Activated CD4-positive, alpha-beta memory T cell treated with anti-CD3 and anti-CD28 coated beads, Interleukin-2, amount 10 ng/mL, durations not matched to agents 7 days and 5 days (primary cell): ENCODE data around the gene DLGAP5. TPM values are rescaled to one million over a fixed set of nuclear protein-coding genes. Genes with fewer than 3 reads are reported as not detected.

Experiments
- CTCF ChIA-PET: fragments of 350-600 bp; sonication (Branson Sonifier 250); formaldehyde crosslinking; loops from one replicate; lab custom pipeline; 2021; ENCODE audit warnings: antibody characterized with exemption, inconsistent platforms; lab: Charles Lee
- POLR2A ChIA-PET: fragments of 350-600 bp; sonication (Branson Sonifier 250); formaldehyde crosslinking; loops from one replicate; lab custom pipeline; 2021; ENCODE audit warnings: antibody characterized with exemption; lab: Charles Lee
- DNase-seq: peaks from one replicate; pipeline ENCODE4 v3.0.0-alpha.2; 2020
- H3K27ac Mint-ChIP-seq: one replicate; pipeline ENCODE4 v1.8.0; 2021; ENCODE audit warnings: mild to moderate bottlenecking, mixed read lengths
- H3K27me3 Mint-ChIP-seq: one replicate; pipeline ENCODE4 v1.8.0; 2021; ENCODE audit warnings: mixed read lengths
- H3K36me3 Mint-ChIP-seq: one replicate; pipeline ENCODE4 v1.8.0; 2021; ENCODE audit warnings: low read depth, mixed read lengths
- H3K4me1 Mint-ChIP-seq: one replicate; pipeline ENCODE4 v1.8.0; 2021; ENCODE audit warnings: mixed read lengths
- H3K4me3 Mint-ChIP-seq: one replicate; pipeline ENCODE4 v1.8.0; 2021; ENCODE audit warnings: mild to moderate bottlenecking, mixed read lengths
- H3K9me3 Mint-ChIP-seq: one replicate; pipeline ENCODE4 v1.8.0; 2021; ENCODE audit warnings: mixed read lengths
- total RNA-seq, 2 experiments: library from RNA; stranded (reverse); gene quantifications; one replicate each; pipeline ENCODE4 v1.2.3, GENCODE V29; 2021

Gene DLGAP5
- total RNA-seq, 2 experiments from 2014 or later = 89.7 to 95.8 TPM

DNA sequence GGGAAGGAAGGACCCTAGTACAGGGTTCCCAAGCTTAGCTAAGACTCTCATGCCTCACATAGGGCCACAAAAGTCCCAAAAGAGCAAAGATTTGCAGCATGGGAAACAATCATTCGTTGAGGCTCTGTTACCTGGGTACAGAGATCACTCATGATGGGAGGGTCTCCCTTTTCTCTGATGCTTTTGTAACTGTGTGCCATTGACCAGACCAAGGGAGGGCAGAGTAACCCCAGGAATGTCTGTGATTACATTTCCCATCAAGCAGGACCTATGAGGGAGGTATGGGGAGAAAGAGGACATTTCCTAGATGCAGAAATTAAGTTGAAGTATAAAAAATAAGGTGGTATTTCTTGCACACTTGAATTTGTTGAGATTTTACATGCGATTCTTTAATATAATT, 16.4 kb upstream of the DLGAP5 start:
- Mint-ChIP-seq H3K9me3 (no peaks in the 10 kb centered on the region), H3K27ac (no peak overlapping the region), H3K4me3 (no peak overlapping the region), H3K4me1 (no peaks in the 10 kb centered on the region), H3K27me3 (peaks cover 12% of the 10 kb centered on the region), H3K36me3 (no peaks in the 10 kb centered on the region)
- DNase-seq = no peak
- ChIA-PET CTCF (interaction anchor here (0.6 to 1.4 kb wide), 3 partner anchors 63 to 146 kb away, joined by 3 to 4 read pairs (median 3); no protein-coding TSS in a partner anchor), POLR2A (interaction anchor here (0.5 kb wide), 1 partner anchor 10 kb away, joined by 3 read pairs; no protein-coding TSS in a partner anchor)

GRCh38 chr14:55206175-55206693, 14.8 kb upstream of the DLGAP5 start:
- Mint-ChIP-seq H3K4me1 (no peaks in the 10 kb centered on the region), H3K4me3 (no peak overlapping the region), H3K36me3 (no peaks in the 10 kb centered on the region), H3K27me3 (peaks cover 11% of the 10 kb centered on the region), H3K27ac (no peak overlapping the region), H3K9me3 (no peaks in the 10 kb centered on the region)
- CTCF ChIA-PET = no interaction called here
- POLR2A ChIA-PET = no interaction called here
- DNase-seq = no peak

GRCh38 chr14:55201219-55202101, 10.1 kb upstream of the DLGAP5 start:
- CTCF ChIA-PET = interaction anchor here (2.5 kb wide), 1 partner anchor 10 kb away, joined by 8 read pairs; the partner anchor contains the start of gene DLGAP5
- no peaks in the 10 kb centered on the region for H3K9me3 Mint-ChIP-seq

GRCh38 chr14:55200651-55201050, 9.3 kb upstream of the DLGAP5 start:
- no peaks in the 10 kb centered on the region for H3K36me3 Mint-ChIP-seq
- CTCF ChIA-PET = interaction anchor here (0.8 to 2.5 kb wide), 3 partner anchors 9 to 111 kb away, joined by 3 to 8 read pairs (median 3); partner anchors contain the start of gene DLGAP5
- H3K4me1 Mint-ChIP-seq = no peaks in the 10 kb centered on the region
- H3K9me3 Mint-ChIP-seq = no peaks in the 10 kb centered on the region
- POLR2A ChIA-PET = interaction anchor here (1.1 to 1.8 kb wide), 2 partner anchors 9 to 12 kb away, joined by 5 to 6 read pairs; partner anchors contain the start of gene DLGAP5
- no peak overlapping the region for H3K4me3 Mint-ChIP-seq
- DNase-seq = no peak
- H3K27ac Mint-ChIP-seq = no peak overlapping the region
- H3K27me3 Mint-ChIP-seq = peaks cover 11% of the 10 kb centered on the region

More at GRCh38 chr14:55201219-55202101, 10.1 kb upstream of the DLGAP5 start:
- no peak overlapping the region for H3K4me3 Mint-ChIP-seq
- H3K27me3 Mint-ChIP-seq = peaks cover 6% of the 10 kb centered on the region
- DNase-seq = no peak
- H3K4me1 Mint-ChIP-seq = no peaks in the 10 kb centered on the region
- no peak overlapping the region for H3K27ac Mint-ChIP-seq
- POLR2A ChIA-PET = interaction anchor here (1.1 to 1.8 kb wide), 3 partner anchors 9 to 12 kb away, joined by 3 to 6 read pairs (median 5); partner anchors contain the start of gene DLGAP5
- no peaks in the 10 kb centered on the region for H3K36me3 Mint-ChIP-seq

GRCh38 chr14:55198749-55199148, 7.4 kb upstream of the DLGAP5 start:
- Mint-ChIP-seq H3K9me3 (no peaks in the 10 kb centered on the region), H3K4me1 (no peaks in the 10 kb centered on the region), H3K4me3 (no peak overlapping the region), H3K27ac (no peak overlapping the region), H3K36me3 (no peaks in the 10 kb centered on the region), H3K27me3 (peaks cover 11% of the 10 kb centered on the region)
- ChIA-PET POLR2A (interaction anchor here (1.5 kb wide), 1 partner anchor 9 kb away, joined by 4 read pairs; no protein-coding TSS in a partner anchor), CTCF (no interaction called here)
- DNase-seq = no peak

DNA sequence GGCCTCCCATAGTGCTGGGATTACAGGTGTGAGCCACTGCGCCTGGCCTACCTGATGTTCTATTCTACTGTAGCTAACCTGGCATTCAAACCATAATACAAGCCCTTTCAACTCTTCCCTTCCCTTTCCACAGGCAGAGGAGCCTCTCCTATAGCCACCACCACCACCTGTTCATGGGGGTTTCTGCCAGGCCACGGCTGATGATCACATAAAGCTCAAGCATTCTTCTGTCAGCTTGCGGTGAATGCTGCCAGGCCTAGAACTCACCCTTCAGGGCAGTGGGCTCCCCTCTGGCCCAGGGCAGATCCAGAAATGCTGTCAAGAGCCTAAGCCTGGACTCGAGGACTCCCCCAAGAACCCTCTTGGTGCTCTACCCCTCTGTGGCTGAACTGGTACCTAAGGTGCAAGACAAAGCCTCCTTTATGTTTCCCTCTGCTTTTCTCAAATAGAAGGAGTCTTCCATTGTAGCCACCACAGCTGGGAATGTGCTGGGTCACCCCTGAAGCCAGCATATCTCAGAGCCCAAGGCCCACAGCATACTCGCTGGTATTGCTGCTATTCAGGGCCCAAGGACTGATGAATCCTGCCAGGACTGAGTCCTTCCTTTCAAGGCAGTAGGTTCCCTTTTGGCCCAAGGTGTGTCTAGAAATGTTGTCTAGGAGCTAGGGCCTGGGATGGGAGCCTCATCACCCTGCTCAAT, 3.4 kb upstream of the DLGAP5 start:
- POLR2A ChIA-PET = interaction anchor here (1.3 kb wide), 1 partner anchor 143 kb away, joined by 3 read pairs; the partner anchor contains the start of gene MAPK1IP1L
- Mint-ChIP-seq H3K4me1 (peaks cover 18% of the 10 kb centered on the region), H3K27ac (no peak overlapping the region), H3K27me3 (peaks cover 8% of the 10 kb centered on the region), H3K36me3 (peaks cover 3% of the 10 kb centered on the region), H3K9me3 (no peaks in the 10 kb centered on the region), H3K4me3 (no peak overlapping the region)
- no peak for DNase-seq
- CTCF ChIA-PET = interaction anchor here (1.3 kb wide), 1 partner anchor 77 kb away, joined by 3 read pairs; no protein-coding TSS in a partner anchor

- DNase-seq = no peak
- Mint-ChIP-seq H3K9me3 (no peaks in the 10 kb centered on the region), H3K4me3 (peak overlapping the region; percentile 77), H3K36me3 (peaks cover 20% of the 10 kb centered on the region), H3K27ac (peak overlapping the region; percentile 44), H3K4me1 (peaks cover 35% of the 10 kb centered on the region), H3K27me3 (peaks cover 4% of the 10 kb centered on the region)
- CTCF ChIA-PET = interaction anchor here (0.7 to 3.0 kb wide), 8 partner anchors 9 to 384 kb away, joined by 3 to 16 read pairs (median 6); partner anchors contain the start of genes FBXO34 and MAPK1IP1L
- POLR2A ChIA-PET = interaction anchor here (0.7 to 3.3 kb wide), 19 partner anchors 8 to 383 kb away, joined by 3 to 34 read pairs (median 6); partner anchors contain the start of genes LGALS3, MAPK1IP1L, SOCS4 and WDHD1
Measured at GRCh38 chr14:55192054-55192621, 753 bp upstream of the DLGAP5 start.

GRCh38 chr14:55190906-55191202, 531 bp downstream of the DLGAP5 start:
- Mint-ChIP-seq H3K4me3 (peak overlapping the region; percentile 77), H3K36me3 (peaks cover 31% of the 10 kb centered on the region)

DNA sequence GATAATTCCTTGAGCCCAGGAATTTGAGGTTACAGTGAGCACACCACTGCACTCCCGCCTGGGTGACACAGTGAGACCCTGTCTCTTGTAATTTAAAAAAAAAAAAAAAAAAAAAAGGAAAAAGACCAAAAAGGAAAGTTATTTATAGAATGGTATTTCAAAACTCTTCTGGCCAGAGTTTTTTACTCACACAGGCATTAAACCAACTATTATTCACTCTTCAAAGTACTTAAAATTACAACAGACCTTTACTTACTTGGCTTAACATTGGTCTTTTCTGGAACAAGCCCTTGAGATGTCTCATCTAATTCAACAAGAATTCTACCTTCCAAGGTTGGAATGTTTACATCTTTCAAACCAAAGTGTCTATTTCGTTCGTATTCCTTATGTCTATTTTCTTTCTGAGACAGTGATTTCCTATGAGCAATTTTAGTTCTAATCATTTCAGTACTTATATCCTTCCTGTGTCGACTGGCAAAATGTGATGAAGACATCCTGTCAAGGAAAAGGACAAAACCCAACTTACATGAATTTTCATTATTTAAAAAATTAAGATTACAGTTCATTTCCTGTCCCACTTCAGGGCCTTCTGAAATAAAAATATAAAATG, 2.6 kb downstream of the DLGAP5 start:
- peak overlapping the region; percentile 13 for H3K27ac Mint-ChIP-seq
- peaks cover 42% of the 10 kb centered on the region for H3K36me3 Mint-ChIP-seq
- no peak for DNase-seq
- POLR2A ChIA-PET = interaction anchor here (0.6 to 3.3 kb wide), 5 partner anchors 10 to 162 kb away, joined by 3 to 34 read pairs (median 4); partner anchors contain the start of genes MAPK1IP1L, SOCS4 and WDHD1
- peaks cover 40% of the 10 kb centered on the region for H3K4me1 Mint-ChIP-seq
- peak overlapping the region; percentile 77 for H3K4me3 Mint-ChIP-seq
- CTCF ChIA-PET = interaction anchor here (0.6 to 1.3 kb wide), 2 partner anchors 99 to 137 kb away, joined by 3 to 8 read pairs; partner anchors contain the start of gene MAPK1IP1L
- no peaks in the 10 kb centered on the region for H3K27me3 Mint-ChIP-seq
- no peaks in the 10 kb centered on the region for H3K9me3 Mint-ChIP-seq

More at GRCh38 chr14:55190906-55191202, 531 bp downstream of the DLGAP5 start:
- peak; percentile 30 for DNase-seq
- no peaks in the 10 kb centered on the region for H3K27me3 Mint-ChIP-seq
- CTCF ChIA-PET = interaction anchor here (0.8 to 3.0 kb wide), 8 partner anchors 10 to 139 kb away, joined by 3 to 16 read pairs (median 6); partner anchors contain the start of genes FBXO34 and MAPK1IP1L
- no peaks in the 10 kb centered on the region for H3K9me3 Mint-ChIP-seq
- H3K4me1 Mint-ChIP-seq = peaks cover 40% of the 10 kb centered on the region
- peak overlapping the region; percentile 83 for H3K27ac Mint-ChIP-seq
- POLR2A ChIA-PET = interaction anchor here (0.7 to 3.3 kb wide), 29 partner anchors 8 to 390 kb away, joined by 3 to 34 read pairs (median 6); partner anchors contain the start of genes ATG14, GCH1, LGALS3 and MAPK1IP1L

- POLR2A ChIA-PET = interaction anchor here (2.5 kb wide), 1 partner anchor 11 kb away, joined by 8 read pairs; the partner anchor contains the start of gene DLGAP5
- Mint-ChIP-seq H3K27ac (peak overlapping the region; percentile 36), H3K4me1 (peaks cover 18% of the 10 kb centered on the region), H3K4me3 (no peak overlapping the region), H3K27me3 (no peaks in the 10 kb centered on the region), H3K9me3 (no peaks in the 10 kb centered on the region), H3K36me3 (peaks cover 73% of the 10 kb centered on the region)
- CTCF ChIA-PET = interaction anchor here (1.0 kb wide), 1 partner anchor 129 kb away, joined by 3 read pairs; no protein-coding TSS in a partner anchor
- DNase-seq = no peak
Measured at GRCh38 chr14:55180434-55180833, 11.0 kb downstream of the DLGAP5 start.

- Mint-ChIP-seq H3K36me3 (peaks cover 73% of the 10 kb centered on the region), H3K27me3 (no peaks in the 10 kb centered on the region), H3K27ac (no peak overlapping the region), H3K4me3 (no peak overlapping the region), H3K4me1 (peaks cover 18% of the 10 kb centered on the region), H3K9me3 (no peaks in the 10 kb centered on the region)
- CTCF ChIA-PET = no interaction called here
- POLR2A ChIA-PET = interaction anchor here (2.5 kb wide), 1 partner anchor 11 kb away, joined by 8 read pairs; the partner anchor contains the start of gene DLGAP5
- DNase-seq = no peak
Measured at GRCh38 chr14:55180006-55180405, 11.4 kb downstream of the DLGAP5 start.
